Upper lobe of left lung (tissue), 6 donors: ENCODE data around the gene HSD17B3. TPM values are rescaled to one million over a fixed set of nuclear protein-coding genes. Genes with fewer than 3 reads are reported as not detected.
"Not testable (repeated sequence)": the region's sequence is repeated elsewhere in the genome, so short reads cannot be mapped to it uniquely, and the experiment has no call there.

Experiments used
- ATAC-seq, 2 donors: fragments of 200-7000 bp; cut with Tn5 transposase; one replicate each; pipeline ENCODE4 v1.9.1; 2022; ENCODE audit warnings: mild to moderate bottlenecking in 2 of 2, moderate library complexity in 2 of 2; ENCODE audit not compliant: low FRiP score in 2 of 2
- DNase-seq, 2 donors: peaks; one replicate each; pipeline ENCODE4 v3.0.0-alpha.2; 2019 to 2020
- H3K27ac ChIP-seq, 4 donors: fragments of 200-600 bp; sonication (generic); one replicate each; pipeline ENCODE4 v1.5.1; 2016 to 2019
- H3K27me3 ChIP-seq, 4 donors: fragments of 200-600 bp; sonication (generic); one replicate each; pipeline ENCODE4 v1.5.1; 2017 to 2019
- H3K36me3 ChIP-seq, 4 donors: fragments of 200-600 bp; sonication (generic); one replicate each; pipeline ENCODE4 v1.5.1; 2016 to 2019
- H3K4me1 ChIP-seq, 4 donors: fragments of 200-600 bp; sonication (generic); one replicate each; pipeline ENCODE4 v1.5.1; 2018 to 2019
- H3K4me3 ChIP-seq, 4 donors: fragments of 200-600 bp; sonication (generic); one replicate each; pipeline ENCODE4 v1.5.1; 2017 to 2019; ENCODE audit warnings: mild to moderate bottlenecking in 2 of 4, moderate library complexity in 1 of 4
- H3K9me3 ChIP-seq, 4 donors: fragments of 200-600 bp; sonication (generic); one replicate each; pipeline ENCODE4 v1.5.1; 2018 to 2019
- EP300 ChIP-seq, 4 donors: sonication (generic); formaldehyde crosslinking; IDR thresholded peaks; one replicate each; pipeline ENCODE4 v1.5.1; 2017; ENCODE audit warnings: antibody characterized with exemption in 4 of 4, control low read depth in 2 of 4
- POLR2A ChIP-seq, 4 donors: fragments of 450-650 bp; IDR thresholded peaks; one replicate each; pipeline ENCODE4 v1.5.1; 2016 to 2017; ENCODE audit warnings: antibody characterized with exemption in 4 of 4, mild to moderate bottlenecking in 2 of 4
- POLR2AphosphoS5 ChIP-seq, 2 donors: sonication (generic); formaldehyde crosslinking; IDR thresholded peaks; one replicate each; pipeline ENCODE4 v1.5.1; 2017; ENCODE audit warnings: antibody characterized with exemption in 2 of 2
- WGBS, 2 donors: methylation state at CpG; one replicate each; pipeline ENCODE4 v1.1.5; 2017 to 2018; 5-methylcytosine and 5-hydroxymethylcytosine counted together
- total RNA-seq, 6 donors: library from RNA; depleted of rRNA in 4 of 6; stranded (reverse); fragments of >200 nt in 4 of 6; gene quantifications; one replicate each; pipeline versions ENCODE4 v1.1.0 to v1.2.1, GENCODE V29; 2016 to 2021
- TF ChIP-seq, protein P1 (sequence below), 6 experiments: fragments of 450-650 bp in 4 of 6; fragments of 200-600 bp in 2 of 6; sonication (generic) in 2 of 6; IDR thresholded peaks; one replicate each; pipeline ENCODE4 v1.5.1; 2016 to 2019; ENCODE audit warnings: antibody characterized with exemption in 6 of 6
- donor health status: DM: no; HTN: no; CAD: no; lungs with moderate emphysema.
- donor health status: DM: no; HTN: yes; CAD: no; lungs with severe emphysema.

Gene HSD17B3
- total RNA-seq, 6 donors from 2014 or later: 1.0 to 7.3 (median 1.0) TPM; not detected in 3

DNA sequence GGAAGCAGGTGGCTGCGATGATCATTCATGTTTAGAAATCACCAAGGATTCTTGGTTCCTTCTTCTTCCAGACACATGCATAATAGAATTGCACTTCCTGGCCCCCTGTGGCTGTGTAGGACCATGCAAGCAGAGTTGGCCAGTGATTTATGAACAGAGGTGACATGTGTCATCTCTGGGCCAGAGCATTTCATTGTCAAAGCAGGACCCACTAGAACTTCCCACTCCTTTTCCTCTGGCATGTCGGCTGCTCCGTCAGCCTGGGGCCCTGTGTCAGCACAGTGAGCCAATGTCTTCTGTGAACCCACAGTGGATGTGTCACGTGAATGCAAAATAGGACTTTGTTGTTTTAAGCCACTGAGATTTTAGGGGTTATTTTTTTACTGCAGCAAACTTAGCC lies 59.2 kb downstream of the HSD17B3 start:
- Histone ChIP-seq H3K9me3 (no peaks in the 10 kb centered on the region), H3K4me1 (no peaks in the 10 kb centered on the region), H3K36me3 (no peaks in the 10 kb centered on the region), H3K27ac (no peak overlapping the region), H3K4me3 (no peak overlapping the region), H3K27me3 (no peaks in the 10 kb centered on the region)
- DNase-seq (no peak), ATAC-seq (no peak)
- WGBS, 2 donors: 48 to 53% methylated on average over 4 of the region's 4 CpGs
- TF ChIP-seq POLR2AphosphoS5 (IDR thresholded peaks at IDR 0.05) (no peak), EP300 (IDR thresholded peaks at IDR 0.05) (no peak), POLR2A (IDR thresholded peaks at IDR 0.05) (no peak)
- TF ChIP-seq, protein P1, sequence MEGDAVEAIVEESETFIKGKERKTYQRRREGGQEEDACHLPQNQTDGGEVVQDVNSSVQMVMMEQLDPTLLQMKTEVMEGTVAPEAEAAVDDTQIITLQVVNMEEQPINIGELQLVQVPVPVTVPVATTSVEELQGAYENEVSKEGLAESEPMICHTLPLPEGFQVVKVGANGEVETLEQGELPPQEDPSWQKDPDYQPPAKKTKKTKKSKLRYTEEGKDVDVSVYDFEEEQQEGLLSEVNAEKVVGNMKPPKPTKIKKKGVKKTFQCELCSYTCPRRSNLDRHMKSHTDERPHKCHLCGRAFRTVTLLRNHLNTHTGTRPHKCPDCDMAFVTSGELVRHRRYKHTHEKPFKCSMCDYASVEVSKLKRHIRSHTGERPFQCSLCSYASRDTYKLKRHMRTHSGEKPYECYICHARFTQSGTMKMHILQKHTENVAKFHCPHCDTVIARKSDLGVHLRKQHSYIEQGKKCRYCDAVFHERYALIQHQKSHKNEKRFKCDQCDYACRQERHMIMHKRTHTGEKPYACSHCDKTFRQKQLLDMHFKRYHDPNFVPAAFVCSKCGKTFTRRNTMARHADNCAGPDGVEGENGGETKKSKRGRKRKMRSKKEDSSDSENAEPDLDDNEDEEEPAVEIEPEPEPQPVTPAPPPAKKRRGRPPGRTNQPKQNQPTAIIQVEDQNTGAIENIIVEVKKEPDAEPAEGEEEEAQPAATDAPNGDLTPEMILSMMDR (IDR thresholded peaks at IDR 0.05): no peak

DNA sequence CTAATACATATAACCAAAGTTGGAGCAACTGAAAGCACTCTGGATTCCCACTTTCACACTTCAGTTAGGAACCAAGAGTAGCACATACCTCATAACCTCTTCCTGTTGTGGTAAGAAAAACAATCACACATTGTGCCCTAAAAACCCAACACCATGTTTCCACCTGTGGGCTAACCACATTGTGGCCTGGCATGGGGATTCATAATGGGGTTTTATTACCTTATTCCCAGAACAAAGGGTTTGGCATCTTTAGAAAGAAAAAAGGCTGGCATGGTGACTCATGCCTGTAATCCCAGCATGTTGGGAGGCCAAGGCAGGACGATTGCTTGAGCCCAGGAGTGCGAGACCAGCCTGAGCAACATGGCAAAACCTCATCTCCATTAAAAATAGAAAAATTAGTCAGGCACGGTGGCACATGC lies 60.6 kb downstream of the HSD17B3 start:
- Histone ChIP-seq H3K27ac (no peak overlapping the region), H3K4me3 (no peak overlapping the region), H3K4me1 (no peaks in the 10 kb centered on the region), H3K27me3 (no peaks in the 10 kb centered on the region), H3K36me3 (no peaks in the 10 kb centered on the region), H3K9me3 (no peaks in the 10 kb centered on the region)
- DNase-seq (no peak), ATAC-seq (no peak)
- WGBS, 2 donors: 76 to 87% methylated on average over 3 of the region's 3 CpGs
- no peak for TF ChIP-seq POLR2A (IDR thresholded peaks at IDR 0.05)
- no peak for TF ChIP-seq POLR2AphosphoS5 (IDR thresholded peaks at IDR 0.05)
- no peak for TF ChIP-seq EP300 (IDR thresholded peaks at IDR 0.05)
- TF ChIP-seq, protein P1 (IDR thresholded peaks at IDR 0.05): no peak

DNA sequence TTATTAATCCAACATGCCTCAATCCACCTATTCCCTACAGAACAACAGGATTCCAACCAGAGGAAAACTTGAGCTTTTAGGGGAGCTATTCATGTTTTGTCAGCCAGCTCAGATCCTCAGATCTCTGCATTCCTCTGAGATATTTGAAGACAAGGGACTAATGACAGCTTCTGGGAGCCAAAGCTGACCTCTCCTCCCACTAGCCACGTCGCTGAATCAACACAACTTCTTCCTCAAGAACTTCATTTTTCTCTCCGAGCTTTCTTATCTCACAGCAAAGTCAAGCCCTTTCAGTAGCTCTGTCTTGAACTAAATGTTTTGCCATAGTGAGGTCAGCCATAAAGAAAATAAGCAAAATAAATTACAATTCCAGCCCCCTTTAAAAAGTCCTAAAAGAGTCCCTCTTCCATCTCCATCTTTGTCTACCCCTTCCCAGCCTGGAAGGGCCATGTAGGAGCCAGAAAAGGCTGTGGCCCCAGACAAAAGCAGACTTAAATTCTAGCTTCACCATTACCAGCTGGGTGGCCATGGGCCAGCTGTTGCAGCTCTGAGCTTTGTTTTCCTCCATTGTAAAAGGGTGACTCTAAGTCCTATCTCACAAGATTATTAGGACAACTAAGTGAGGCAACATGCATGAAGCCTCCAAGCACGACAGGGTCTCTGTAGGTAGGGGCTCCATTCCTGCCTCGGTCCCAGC lies 65.0 kb downstream of the HSD17B3 start:
- TF ChIP-seq POLR2AphosphoS5 (IDR thresholded peaks at IDR 0.05): no peak
- TF ChIP-seq POLR2A (IDR thresholded peaks at IDR 0.05): no peak
- TF ChIP-seq, protein P1 (IDR thresholded peaks at IDR 0.05): no peak
- no peak for TF ChIP-seq EP300 (IDR thresholded peaks at IDR 0.05)
- ATAC-seq (no peak), DNase-seq (no peak)
- 61 to 62% methylated on average over 5 of the region's 5 CpGs for WGBS, 2 donors
- Histone ChIP-seq H3K27ac (peak overlapping the region in 1 of 4 donors; percentile 18), H3K4me3 (no peak overlapping the region), H3K36me3 (no peaks in the 10 kb centered on the region), H3K27me3 (no peaks in the 10 kb centered on the region), H3K9me3 (no peaks in the 10 kb centered on the region), H3K4me1 (peaks cover 0 to 3% (median 0%) of the 10 kb centered on the region in 4 donors)

DNA sequence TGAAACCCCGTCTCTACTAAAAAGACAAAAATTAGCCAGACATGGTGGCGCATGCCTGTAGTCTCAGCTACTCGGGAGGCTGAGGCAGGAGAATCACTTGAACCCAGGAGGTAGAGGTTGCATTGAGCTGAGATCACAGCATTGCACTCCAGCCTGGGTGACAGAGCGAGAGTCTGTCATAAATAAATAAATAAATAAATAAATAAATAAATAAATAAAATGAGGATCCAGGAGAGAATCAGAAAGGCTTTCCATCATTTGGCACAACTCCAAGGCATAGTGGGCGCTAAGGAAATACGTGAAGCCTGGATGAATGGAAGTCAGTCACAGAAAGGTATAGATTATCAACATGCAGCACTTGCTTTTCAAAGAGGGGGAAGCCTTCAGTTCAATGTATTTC lies 65.6 kb downstream of the HSD17B3 start:
- H3K27me3 ChIP-seq, ATAC-seq, H3K9me3 ChIP-seq, H3K36me3 ChIP-seq, H3K4me3 ChIP-seq, H3K4me1 ChIP-seq, DNase-seq, H3K27ac ChIP-seq: not testable (repeated sequence)
- 82 to 95% methylated on average over 6 of the region's 6 CpGs for WGBS, 2 donors

DNA sequence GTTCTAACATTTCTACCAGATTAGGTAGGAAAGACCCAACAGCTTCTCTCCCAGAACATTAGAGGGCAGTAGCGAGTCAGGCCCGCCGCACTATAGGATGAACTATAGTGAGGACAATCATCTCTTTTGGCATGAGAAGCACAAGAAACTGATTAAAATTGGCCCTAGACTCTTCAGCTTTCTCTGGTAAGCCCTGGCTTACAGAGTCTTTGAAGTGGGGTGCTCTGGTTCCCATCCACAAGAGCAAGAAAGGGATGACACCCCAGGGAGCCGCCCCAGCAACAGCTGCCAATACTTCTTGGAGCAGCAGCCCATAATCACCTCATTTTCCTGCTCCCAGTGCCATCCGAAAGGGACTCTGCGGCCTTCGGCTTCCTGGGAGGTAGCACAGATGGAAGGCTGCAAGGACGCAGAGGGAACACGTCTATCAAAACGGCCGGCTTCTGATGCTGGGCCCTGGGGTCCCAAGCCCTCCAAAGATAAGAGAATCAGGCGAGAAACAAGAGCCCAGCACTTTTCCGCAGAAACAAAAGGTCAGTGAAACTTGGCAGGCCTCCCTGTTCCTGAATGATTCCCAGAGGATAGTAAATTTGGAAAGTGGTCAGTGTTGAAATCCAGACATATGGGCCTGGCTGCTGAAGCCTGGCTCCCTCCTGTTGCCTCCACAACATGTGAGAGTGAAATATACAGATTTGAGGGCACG lies 69.3 kb downstream of the HSD17B3 start:
- 45 to 60% methylated on average over 10 to 14 of the region's 14 CpGs for WGBS, 2 donors
- H3K27me3 ChIP-seq: no peaks in the 10 kb centered on the region
- no peaks in the 10 kb centered on the region for H3K36me3 ChIP-seq
- H3K4me3 ChIP-seq: peak overlapping the region in 1 of 4 donors; percentile 18
- H3K9me3 ChIP-seq: no peaks in the 10 kb centered on the region
- ATAC-seq: peak; percentile 64 to 85
- TF ChIP-seq POLR2AphosphoS5 (IDR thresholded peaks at IDR 0.05) (peak in 1 of 2 donors; percentile 36), POLR2A (IDR thresholded peaks at IDR 0.05) (no peak)
- TF ChIP-seq, protein P1 (IDR thresholded peaks at IDR 0.05): peak in 5 of 6 experiments; percentile 52 to 74 (median 60)
- peaks cover 0 to 3% (median 0%) of the 10 kb centered on the region in 4 donors for H3K4me1 ChIP-seq
- peak overlapping the region; percentile 18 to 61 (median 32) for H3K27ac ChIP-seq
- DNase-seq: no peak
